ENCODE measurements around the gene DDX10.

- TF ChIP-seq REST (IDR thresholded peaks at IDR 0.05; ENCODE audit: insufficient replicate concordance, low read depth) (no peak), CTCF (IDR thresholded peaks at IDR 0.05; ENCODE audit: insufficient read depth, low read length) (no peak)
Observed at GRCh38 chr11:108985236-108985944, 320.5 kb downstream of the DDX10 start.

Measured in HL-60 (cell line).